Measurements from ENCODE around the gene GAGE12G.
"Not testable (repeated sequence)": the region's sequence is repeated elsewhere in the genome, so short reads cannot be mapped to it uniquely, and the experiment has no call there.

The GAGE12G gene, protein sequence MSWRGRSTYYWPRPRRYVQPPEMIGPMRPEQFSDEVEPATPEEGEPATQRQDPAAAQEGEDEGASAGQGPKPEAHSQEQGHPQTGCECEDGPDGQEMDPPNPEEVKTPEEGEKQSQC

GRCh38 chrX:49570100-49570499 lies at the start of gene GAGE12G:
Gene GAGE12G (plus strand): TSS chrX:49570400. CDS start chrX:49571555, 1,155 bp downstream.
- DNase-seq, result not testable (repeated sequence)

- DNase-seq, result not testable (repeated sequence)
Observed at GRCh38 chrX:49531877-49532276, 38.3 kb upstream of the GAGE12G start, which contains the start of gene GAGE12C. Gene GAGE12C (plus strand): TSS chrX:49532177. CDS start chrX:49533332, 1,155 bp downstream.

- DNase-seq, result not testable (repeated sequence)
Observed at GRCh38 chrX:49541433-49541832, 28.8 kb upstream of the GAGE12G start, which contains the start of gene GAGE12D. Gene GAGE12D (plus strand): TSS chrX:49541733. CDS start chrX:49542888, 1,155 bp downstream.

DNA sequence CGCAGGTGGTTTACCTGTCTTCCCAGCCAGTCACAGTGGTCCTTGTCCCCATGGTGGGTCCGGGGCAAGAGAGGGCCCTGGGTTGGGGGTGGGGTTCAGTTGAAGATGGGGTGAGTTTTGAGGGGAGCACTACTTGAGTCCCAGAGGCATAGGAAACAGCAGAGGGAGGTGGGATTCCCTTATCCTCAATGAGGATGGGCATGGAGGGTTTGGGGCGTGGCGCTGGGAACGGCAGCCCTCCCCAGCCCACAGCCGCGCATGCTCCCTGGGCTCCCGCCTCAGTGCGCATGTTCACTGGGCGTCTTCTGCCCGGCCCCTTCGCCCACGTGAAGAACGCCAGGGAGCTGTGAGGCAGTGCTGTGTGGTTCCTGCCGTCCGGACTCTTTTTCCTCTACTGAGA lies 19.2 kb upstream of the GAGE12G start, which contains the start of gene GAGE12E:
Gene GAGE12E, plus strand, starts transcription at position 301 of the 400 bp plus-strand sequence. CDS start 1,155 bp downstream, outside the sequence.
- not testable (repeated sequence) for DNase-seq

DNA sequence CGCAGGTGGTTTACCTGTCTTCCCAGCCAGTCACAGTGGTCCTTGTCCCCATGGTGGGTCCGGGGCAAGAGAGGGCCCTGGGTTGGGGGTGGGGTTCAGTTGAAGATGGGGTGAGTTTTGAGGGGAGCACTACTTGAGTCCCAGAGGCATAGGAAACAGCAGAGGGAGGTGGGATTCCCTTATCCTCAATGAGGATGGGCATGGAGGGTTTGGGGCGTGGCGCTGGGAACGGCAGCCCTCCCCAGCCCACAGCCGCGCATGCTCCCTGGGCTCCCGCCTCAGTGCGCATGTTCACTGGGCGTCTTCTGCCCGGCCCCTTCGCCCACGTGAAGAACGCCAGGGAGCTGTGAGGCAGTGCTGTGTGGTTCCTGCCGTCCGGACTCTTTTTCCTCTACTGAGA lies 9.7 kb upstream of the GAGE12G start, which contains the start of gene GAGE12F:
Gene GAGE12F, plus strand, starts transcription at position 301 of the 400 bp plus-strand sequence. CDS start 1,155 bp downstream, outside the sequence.
- DNase-seq, result not testable (repeated sequence)

DNA sequence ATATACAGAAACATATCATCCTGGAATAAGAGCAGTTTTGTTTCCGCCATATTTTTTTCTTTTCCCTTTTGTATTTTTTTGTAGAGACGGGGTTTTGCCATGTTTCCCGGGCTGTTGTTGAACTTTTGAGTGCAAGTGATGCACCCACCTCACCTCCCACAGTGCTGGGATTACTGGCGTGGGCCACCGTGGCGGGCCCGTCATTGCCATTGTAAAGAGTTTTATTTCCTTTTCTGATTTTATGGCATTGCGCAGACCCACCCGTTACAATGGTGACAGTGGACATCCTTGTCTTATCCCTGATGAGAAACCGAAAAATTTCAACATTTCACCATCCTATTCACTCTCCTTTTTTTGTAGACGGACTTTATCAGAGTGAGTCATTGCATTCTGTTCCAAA lies 1.5 kb upstream of the GAGE12G start:
- DNase-seq, result not testable (repeated sequence)

DNA sequence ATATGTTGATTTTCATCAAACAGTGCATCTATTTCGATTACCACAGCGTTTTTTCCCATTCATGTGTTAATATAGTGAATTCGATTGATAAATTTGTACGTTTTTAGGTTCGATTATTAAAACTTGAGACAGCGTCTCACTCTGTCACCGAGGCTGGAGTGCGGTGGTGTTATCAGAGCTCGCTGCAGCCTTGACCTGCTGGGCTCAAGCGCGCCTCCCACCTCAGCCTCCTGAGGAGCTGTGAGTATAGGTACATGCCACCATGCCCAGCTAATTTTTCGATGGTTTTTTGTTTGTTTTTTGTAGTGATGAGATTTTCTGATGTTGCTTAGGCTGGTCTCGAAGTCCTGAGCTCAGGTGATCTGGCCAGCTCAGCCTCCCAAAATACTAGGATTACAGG lies 1.0 kb upstream of the GAGE12G start:
- DNase-seq, result not testable (repeated sequence)

- not testable (repeated sequence) for DNase-seq
Observed at GRCh38 chrX:49579649-49580048, 9.4 kb downstream of the GAGE12G start, which contains the start of gene GAGE12H. Gene GAGE12H (plus strand): TSS chrX:49579949. CDS start chrX:49581104, 1,155 bp downstream.

- not testable (repeated sequence) for DNase-seq
Observed at GRCh38 chrX:49589196-49589595, 19.0 kb downstream of the GAGE12G start, which contains the start of gene GAGE2A. Gene GAGE2A (plus strand): TSS chrX:49589496. CDS start chrX:49590651, 1,155 bp downstream.

DNA sequence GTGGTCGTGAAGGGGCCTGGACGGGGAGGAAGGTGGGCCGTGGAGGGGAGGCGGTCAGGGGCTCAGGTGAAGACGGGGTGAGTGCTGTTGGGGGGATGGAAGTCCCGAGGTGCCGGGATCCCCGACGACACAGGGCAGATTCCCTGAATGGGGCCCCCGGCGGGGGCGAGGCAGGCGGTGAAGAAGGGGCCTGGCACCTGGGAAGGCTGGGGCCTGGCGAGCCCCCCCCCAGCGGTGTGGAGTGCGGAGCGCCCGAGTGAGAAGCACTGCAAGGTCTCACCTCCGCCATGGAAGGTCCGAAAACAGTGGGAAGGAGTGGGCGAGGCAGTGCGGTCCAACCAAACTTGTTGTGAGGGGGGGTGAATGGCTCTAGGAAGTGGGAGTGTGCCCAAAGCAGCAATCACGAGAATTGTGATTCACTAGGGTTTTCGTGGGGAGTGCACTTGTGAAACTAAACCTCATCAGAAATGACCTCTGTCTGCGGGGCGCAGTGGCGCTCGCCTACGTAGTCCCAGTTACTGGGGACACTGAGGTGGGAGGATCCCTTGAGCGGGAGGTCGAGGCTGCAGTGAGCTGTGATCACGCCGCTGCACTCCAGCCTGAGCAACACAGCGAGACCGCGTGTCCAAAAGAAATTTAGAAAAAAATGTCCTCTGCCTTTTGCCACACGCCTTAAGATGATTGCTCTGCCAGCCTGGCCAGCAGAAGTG lies 19.7 kb downstream of the GAGE12G start:
- DNase-seq, result not testable (repeated sequence)

DNA sequence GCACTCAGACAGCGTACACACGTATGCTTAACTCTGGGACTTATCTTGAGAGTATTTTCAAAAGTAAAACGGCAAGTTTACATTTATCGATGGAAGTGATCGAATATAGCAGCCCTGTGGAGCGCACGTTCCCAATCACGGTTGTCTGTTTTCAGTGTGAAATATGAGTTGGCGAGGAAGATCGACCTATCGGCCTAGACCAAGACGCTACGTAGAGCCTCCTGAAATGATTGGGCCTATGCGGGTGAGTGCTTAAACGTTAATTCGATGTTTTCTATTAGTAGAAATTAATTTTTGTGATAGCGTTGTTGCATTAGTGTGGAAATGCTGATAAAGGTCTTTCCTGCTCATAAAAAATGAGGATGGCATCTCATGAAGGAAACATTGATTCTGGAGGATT lies 20.3 kb downstream of the GAGE12G start:
- not testable (repeated sequence) for DNase-seq

DNA sequence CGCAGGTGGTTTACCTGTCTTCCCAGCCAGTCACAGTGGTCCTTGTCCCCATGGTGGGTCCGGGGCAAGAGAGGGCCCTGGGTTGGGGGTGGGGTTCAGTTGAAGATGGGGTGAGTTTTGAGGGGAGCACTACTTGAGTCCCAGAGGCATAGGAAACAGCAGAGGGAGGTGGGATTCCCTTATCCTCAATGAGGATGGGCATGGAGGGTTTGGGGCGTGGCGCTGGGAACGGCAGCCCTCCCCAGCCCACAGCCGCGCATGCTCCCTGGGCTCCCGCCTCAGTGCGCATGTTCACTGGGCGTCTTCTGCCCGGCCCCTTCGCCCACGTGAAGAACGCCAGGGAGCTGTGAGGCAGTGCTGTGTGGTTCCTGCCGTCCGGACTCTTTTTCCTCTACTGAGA lies 28.5 kb downstream of the GAGE12G start, which contains the start of gene GAGE1:
Gene GAGE1, plus strand, starts transcription at position 301 of the 400 bp plus-strand sequence. CDS start 1,155 bp downstream, outside the sequence.
- not testable (repeated sequence) for DNase-seq

- DNase-seq, result no peak
Observed at GRCh38 chrX:49610718-49611310, 40.6 kb downstream of the GAGE12G start.

GRCh38 chrX:49618574-49618973 lies 48.4 kb downstream of the GAGE12G start:
- no peak for DNase-seq

Data from NCI-H1694 (cell line).